Smooth muscle cell (in vitro differentiated cells): ENCODE data around the gene TNIK. TPM values are rescaled to one million over a fixed set of nuclear protein-coding genes. Genes with fewer than 3 reads are reported as not detected.
A peak's percentile ranks its signal among the peaks of the same experiment; 100 is the strongest.
"Not testable (repeated sequence)": the region's sequence is repeated elsewhere in the genome, so short reads cannot be mapped to it uniquely, and the experiment has no call there.

Source experiments
- DNase-seq: peaks from one replicate; lab custom pipeline; 2025; ENCODE audit not compliant: unreplicated experiment; lab: John Stamatoyannopoulos, UW
- H2AFZ ChIP-seq: fragments of 200-600 bp; sonication (generic); 2 replicates; pipeline ENCODE4 v1.6.0; 2016; ENCODE audit warnings: antibody characterized with exemption, low read depth, mild to moderate bottlenecking
- H3F3A ChIP-seq: fragments of 200-600 bp; sonication (generic); 2 replicates; pipeline ENCODE4 v1.6.0; 2017; ENCODE audit warnings: antibody characterized with exemption, low read depth
- H3K27ac ChIP-seq: fragments of 200-600 bp; sonication (generic); 2 replicates; pipeline ENCODE4 v1.5.1; 2016; ENCODE audit warnings: low read depth, mild to moderate bottlenecking
- H3K27me3 ChIP-seq: fragments of 200-600 bp; sonication (generic); 2 replicates; pipeline ENCODE4 v1.6.1; 2016; ENCODE audit warnings: low read depth, mild to moderate bottlenecking
- H3K36me3 ChIP-seq: fragments of 200-600 bp; sonication (generic); 2 replicates; pipeline ENCODE4 v1.5.1; 2016; ENCODE audit warnings: low read depth
- H3K4me1 ChIP-seq: fragments of 200-600 bp; sonication (generic); 2 replicates; pipeline ENCODE4 v1.5.1; 2016; ENCODE audit warnings: low read depth
- H3K4me2 ChIP-seq: fragments of 200-600 bp; sonication (generic); 2 replicates; pipeline ENCODE4 v1.6.0; 2016; ENCODE audit warnings: mild to moderate bottlenecking
- H3K4me3 ChIP-seq: fragments of 200-600 bp; sonication (generic); 2 replicates; pipeline ENCODE4 v1.5.1; 2016; ENCODE audit warnings: mild to moderate bottlenecking
- H3K79me2 ChIP-seq: fragments of 200-600 bp; sonication (generic); 2 replicates; pipeline ENCODE4 v1.6.0; 2016; ENCODE audit warnings: low read depth, mild to moderate bottlenecking
- H3K9ac ChIP-seq: fragments of 200-600 bp; sonication (generic); 2 replicates; pipeline ENCODE4 v1.6.0; 2016; ENCODE audit warnings: low read depth
- H3K9me3 ChIP-seq: fragments of 200-600 bp; sonication (generic); replicated peaks from 2 replicates; pipeline ENCODE4 v1.5.1; 2016; ENCODE audit warnings: low read depth
- H4K20me1 ChIP-seq: fragments of 200-600 bp; sonication (generic); 2 replicates; pipeline ENCODE4 v1.6.0; 2016; ENCODE audit warnings: low read depth
- WGBS: methylation state at CpG from one replicate; pipeline ENCODE4 v1.1.7; 2016; ENCODE audit warnings: low lambda C conversion rate; 5-methylcytosine and 5-hydroxymethylcytosine counted together
- polyA plus RNA-seq: library from polyadenylated mRNA; unstranded; fragments of >200 nt; fragmentation: Nextera tagmentation; extraction: Ambion mirVana; gene quantifications from 2 replicates; pipeline ENCODE4 v1.2.1, GENCODE V29; 2016
- total RNA-seq: library from RNA; depleted of rRNA; stranded (reverse); fragments of >200 nt; gene quantifications from 2 replicates; pipeline ENCODE4 v1.2.3, GENCODE V29; 2014
- TF ChIP-seq, protein P1 (sequence below): fragments of 200-600 bp; sonication (generic); IDR thresholded peaks from 2 replicates; pipeline ENCODE4 v1.5.1; 2017; ENCODE audit warnings: borderline replicate concordance, mild to moderate bottlenecking, antibody characterized with exemption; ENCODE audit not compliant: insufficient read depth, poor library complexity, severe bottlenecking

TNIK gene
- total and polyA plus RNA-seq, 2 experiments from 2014 or later, result 10.4 to 12.5 TPM

GRCh38 chr3:171369156-171369555 is 91.0 kb downstream of the TNIK start:
- Histone ChIP-seq H3K79me2 (peaks cover 38% of the 10 kb centered on the region), H3K27ac (no peak overlapping the region), H2AFZ (no peak overlapping the region), H3K9me3 (no peaks in the 10 kb centered on the region), H4K20me1 (peaks cover 15% of the 10 kb centered on the region), H3K4me1 (no peaks in the 10 kb centered on the region), H3F3A (peaks cover 2% of the 10 kb centered on the region), H3K9ac (no peak overlapping the region), H3K36me3 (no peaks in the 10 kb centered on the region), H3K4me3 (no peak overlapping the region), H3K4me2 (no peak overlapping the region), H3K27me3 (no peaks in the 10 kb centered on the region)
- WGBS, result 69% methylated on average over 1 of the region's 1 CpG
- no peak for DNase-seq
- TF ChIP-seq, protein P1, sequence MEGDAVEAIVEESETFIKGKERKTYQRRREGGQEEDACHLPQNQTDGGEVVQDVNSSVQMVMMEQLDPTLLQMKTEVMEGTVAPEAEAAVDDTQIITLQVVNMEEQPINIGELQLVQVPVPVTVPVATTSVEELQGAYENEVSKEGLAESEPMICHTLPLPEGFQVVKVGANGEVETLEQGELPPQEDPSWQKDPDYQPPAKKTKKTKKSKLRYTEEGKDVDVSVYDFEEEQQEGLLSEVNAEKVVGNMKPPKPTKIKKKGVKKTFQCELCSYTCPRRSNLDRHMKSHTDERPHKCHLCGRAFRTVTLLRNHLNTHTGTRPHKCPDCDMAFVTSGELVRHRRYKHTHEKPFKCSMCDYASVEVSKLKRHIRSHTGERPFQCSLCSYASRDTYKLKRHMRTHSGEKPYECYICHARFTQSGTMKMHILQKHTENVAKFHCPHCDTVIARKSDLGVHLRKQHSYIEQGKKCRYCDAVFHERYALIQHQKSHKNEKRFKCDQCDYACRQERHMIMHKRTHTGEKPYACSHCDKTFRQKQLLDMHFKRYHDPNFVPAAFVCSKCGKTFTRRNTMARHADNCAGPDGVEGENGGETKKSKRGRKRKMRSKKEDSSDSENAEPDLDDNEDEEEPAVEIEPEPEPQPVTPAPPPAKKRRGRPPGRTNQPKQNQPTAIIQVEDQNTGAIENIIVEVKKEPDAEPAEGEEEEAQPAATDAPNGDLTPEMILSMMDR, result no peak

GRCh38 chr3:171366738-171367137 is 93.5 kb downstream of the TNIK start:
- H3K4me1 ChIP-seq, result peaks cover 12% of the 10 kb centered on the region
- WGBS, result 78% methylated on average over 5 of the region's 5 CpGs

DNA sequence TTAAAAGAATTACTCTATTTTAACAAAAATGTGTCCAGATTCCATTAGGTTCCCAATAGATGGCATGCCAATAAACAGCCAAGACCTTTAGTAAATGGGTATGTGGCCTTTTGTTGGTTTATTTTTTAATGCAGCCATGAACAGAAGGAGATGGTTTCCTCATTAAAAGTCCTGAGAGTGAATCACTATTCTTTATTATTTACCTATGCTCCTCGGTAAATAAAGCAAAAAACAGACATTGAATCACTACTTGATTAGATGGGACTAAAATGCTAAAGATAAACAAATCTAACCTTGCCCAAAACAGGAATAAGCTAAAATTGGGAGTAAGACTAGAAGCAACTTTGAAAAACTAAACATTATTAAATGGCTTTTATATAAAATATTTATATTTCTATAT is 94.2 kb downstream of the TNIK start:
- Histone ChIP-seq H3K4me3 (no peak overlapping the region), H2AFZ (no peak overlapping the region), H4K20me1 (peaks cover 5% of the 10 kb centered on the region), H3K27ac (no peak overlapping the region), H3K27me3 (no peaks in the 10 kb centered on the region), H3K4me2 (no peak overlapping the region), H3K36me3 (no peaks in the 10 kb centered on the region), H3K79me2 (peaks cover 48% of the 10 kb centered on the region), H3K9ac (no peak overlapping the region), H3F3A (no peaks in the 10 kb centered on the region), H3K4me1 (peaks cover 12% of the 10 kb centered on the region), H3K9me3 (no peaks in the 10 kb centered on the region)
- TF ChIP-seq, protein P1, result no peak
- DNase-seq, result no peak
- WGBS, result 97% methylated on average over 1 of the region's 1 CpG

More at GRCh38 chr3:171366738-171367137, 93.5 kb downstream of the TNIK start:
- H3K4me2 ChIP-seq, H3K4me3 ChIP-seq, H4K20me1 ChIP-seq, H2AFZ ChIP-seq, H3F3A ChIP-seq, H3K9me3 ChIP-seq, H3K36me3 ChIP-seq, H3K27me3 ChIP-seq, DNase-seq, H3K9ac ChIP-seq: not testable (repeated sequence)
- Histone ChIP-seq H3K79me2 (peaks cover 50% of the 10 kb centered on the region), H3K27ac (peak overlapping the region; percentile 23)

- TF ChIP-seq, protein P1, result no peak
- no peaks in the 10 kb centered on the region for H3K27me3 ChIP-seq
- 78% methylated on average over 2 of the region's 2 CpGs for WGBS
- no peak overlapping the region for H3K27ac ChIP-seq
- no peak overlapping the region for H3K9ac ChIP-seq
- peaks cover 12% of the 10 kb centered on the region for H3K4me1 ChIP-seq
- H3K4me2 ChIP-seq, result no peak overlapping the region
- no peaks in the 10 kb centered on the region for H3F3A ChIP-seq
- no peaks in the 10 kb centered on the region for H3K9me3 ChIP-seq
- H3K79me2 ChIP-seq, result peaks cover 44% of the 10 kb centered on the region
- H3K36me3 ChIP-seq, result no peaks in the 10 kb centered on the region
- peaks cover 5% of the 10 kb centered on the region for H4K20me1 ChIP-seq
- no peak overlapping the region for H2AFZ ChIP-seq
- no peak overlapping the region for H3K4me3 ChIP-seq
- no peak for DNase-seq
Measured at GRCh38 chr3:171365489-171365888, 94.7 kb downstream of the TNIK start.
